Lung (tissue), 12 donors: Measurements from ENCODE around the gene ALX4. TPM values are rescaled to one million over a fixed set of nuclear protein-coding genes. Genes with fewer than 3 reads are reported as not detected.

Source experiments
- ATAC-seq: fragments of 200-7000 bp; cut with Tn5 transposase; one replicate; pipeline ENCODE4 v1.9.1; 2020; ENCODE audit warnings: moderate number of reproducible peaks; ENCODE audit not compliant: insufficient read depth, low FRiP score
- DNase-seq, 3 donors: peaks; one replicate each; pipeline ENCODE4 v3.0.0-alpha.2; 2013 to 2017
- H3K27ac ChIP-seq, 2 donors: one replicate each; pipeline ENCODE4 v1.5.1; 2013; ENCODE audit warnings: mild to moderate bottlenecking in 2 of 2, moderate library complexity in 2 of 2, control low read depth in 1 of 2, inconsistent platforms in 1 of 2, low read depth in 1 of 2, low read length in 1 of 2
- H3K27me3 ChIP-seq, 3 donors: one replicate each; pipeline ENCODE4 v1.5.1; 2013; ENCODE audit warnings: low read length in 2 of 3; ENCODE audit not compliant: control insufficient read depth in 3 of 3, insufficient read depth in 3 of 3
- H3K36me3 ChIP-seq, 4 donors: one replicate each; pipeline ENCODE4 v1.5.1; 2013; ENCODE audit warnings: low read length in 4 of 4, mild to moderate bottlenecking in 1 of 4, moderate library complexity in 1 of 4; ENCODE audit not compliant: control insufficient read depth in 4 of 4, insufficient read depth in 4 of 4
- H3K4me1 ChIP-seq, 5 donors: one replicate each; pipeline ENCODE4 v1.5.1; 2013; ENCODE audit warnings: low read length in 5 of 5, mild to moderate bottlenecking in 2 of 5, moderate library complexity in 1 of 5; ENCODE audit not compliant: control insufficient read depth in 5 of 5, insufficient read depth in 5 of 5
- H3K4me3 ChIP-seq: one replicate; pipeline ENCODE4 v1.5.1; 2013; ENCODE audit warnings: mild to moderate bottlenecking, control low read depth, moderate library complexity
- H3K9ac ChIP-seq, 2 donors: one replicate each; pipeline ENCODE4 v1.5.1; 2013; ENCODE audit warnings: low read length in 2 of 2, control low read depth in 1 of 2; ENCODE audit not compliant: insufficient read depth in 1 of 2
- H3K9me3 ChIP-seq, 4 donors: one replicate each; pipeline ENCODE4 v1.5.1; 2013; ENCODE audit warnings: low read length in 3 of 4, mild to moderate bottlenecking in 1 of 4, moderate library complexity in 1 of 4; ENCODE audit not compliant: control insufficient read depth in 4 of 4, insufficient read depth in 3 of 4
- CTCF ChIP-seq: IDR thresholded peaks from 2 replicates; pipeline ENCODE4 v1.5.1; 2012; ENCODE audit warnings: mild to moderate bottlenecking; ENCODE audit errors: control extremely low read depth, extremely low read depth
- WGBS, 2 donors: extraction: QIAGEN DNeasy Blood & Tissue Kit; methylation state at CpG; one replicate each; pipeline ENCODE4 v1.1.7; 2013; 5-methylcytosine and 5-hydroxymethylcytosine counted together
- polyA plus RNA-seq, 2 donors: library from polyadenylated mRNA; stranded (reverse); fragments of 200-250 nt; gene quantifications; one replicate each; pipeline ENCODE4 v1.2.1, GENCODE V29; 2013
- total RNA-seq, 2 donors: library from RNA; depleted of rRNA in 1 of 2; stranded (reverse); fragments of >200 nt in 1 of 2; gene quantifications; one replicate each; pipeline ENCODE4 v1.2.1, GENCODE V29; 2014 to 2021
- donor health status: control.
- donor health status: control.
- donor health status: Bipolar disorder and iron deficiency.
- donor health status: healthy.
- donor health status: DM: yes; HTN: yes; CAD: no.

ALX4 gene
- total and polyA plus RNA-seq, 4 donors: 0.01 to 0.06 TPM; not detected in 2

- no peak overlapping the region for H3K27ac ChIP-seq
- no peaks in the 10 kb centered on the region for H3K36me3 ChIP-seq
- peaks cover 0 to 5% (median 2%) of the 10 kb centered on the region in 3 donors for H3K27me3 ChIP-seq
- ATAC-seq (no peak), DNase-seq (no peak)
- WGBS, 2 donors: 86 to 95% methylated on average over 3 of the region's 3 CpGs
- H3K4me1 ChIP-seq: no peaks in the 10 kb centered on the region
- no peak overlapping the region for H3K9ac ChIP-seq
- no peak for TF ChIP-seq CTCF
- no peak overlapping the region for H3K4me3 ChIP-seq
- H3K9me3 ChIP-seq: peaks cover 0 to 7% (median 0%) of the 10 kb centered on the region in 4 donors
Observed at GRCh38 chr11:44357711-44358110, 47.8 kb upstream of the ALX4 start.

- H3K9me3 ChIP-seq: peaks cover 0 to 8% (median 0%) of the 10 kb centered on the region in 4 donors
- no peak overlapping the region for H3K4me3 ChIP-seq
- peaks cover 0 to 2% (median 0%) of the 10 kb centered on the region in 3 donors for H3K27me3 ChIP-seq
- no peaks in the 10 kb centered on the region for H3K36me3 ChIP-seq
- ATAC-seq: no peak
- TF ChIP-seq CTCF: no peak
- no peak overlapping the region for H3K27ac ChIP-seq
- DNase-seq: no peak
- H3K9ac ChIP-seq: no peak overlapping the region
- no peaks in the 10 kb centered on the region for H3K4me1 ChIP-seq
- 88 to 94% methylated on average over 5 of the region's 5 CpGs for WGBS, 2 donors
Observed at GRCh38 chr11:44356351-44356750, 46.4 kb upstream of the ALX4 start.

- no peak overlapping the region for H3K9ac ChIP-seq
- no peak for ATAC-seq
- DNase-seq: peak in 1 of 3 donors; percentile 8
- H3K9me3 ChIP-seq: peaks cover 0 to 4% (median 0%) of the 10 kb centered on the region in 4 donors
- H3K36me3 ChIP-seq: no peaks in the 10 kb centered on the region
- TF ChIP-seq CTCF: no peak
- H3K4me1 ChIP-seq: no peaks in the 10 kb centered on the region
- no peaks in the 10 kb centered on the region for H3K27me3 ChIP-seq
- no peak overlapping the region for H3K27ac ChIP-seq
- WGBS, 2 donors: 60 to 61% methylated on average over 7 of the region's 7 CpGs
- no peak overlapping the region for H3K4me3 ChIP-seq
Observed at GRCh38 chr11:44351898-44352498, 42.1 kb upstream of the ALX4 start.
